ENCODE data around the gene TSLP. TPM values are rescaled to one million over a fixed set of nuclear protein-coding genes. Genes with fewer than 3 reads are reported as not detected.

Gene TSLP
- total RNA-seq, 4 donors from 2014 or later = 0.96 to 3.6 (median 1.7) TPM

DNA sequence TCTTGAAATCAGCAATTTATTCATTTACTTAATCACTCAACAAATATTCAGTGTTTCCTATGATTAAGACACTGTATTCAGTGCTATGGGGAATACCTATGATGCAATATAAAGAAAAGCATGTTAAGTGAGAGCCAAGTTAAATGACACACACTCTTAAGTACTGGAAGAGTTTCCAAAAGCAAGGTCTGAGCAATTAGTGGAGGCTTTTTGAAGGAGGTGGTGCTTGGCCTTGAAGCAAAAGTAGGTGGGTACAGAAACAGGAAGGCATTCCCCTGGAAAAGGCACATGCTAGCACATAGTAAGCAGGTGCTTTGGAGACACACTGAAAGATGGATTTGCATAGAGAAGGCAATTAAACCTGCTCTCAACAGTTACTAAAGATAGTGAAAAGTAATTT is 4.0 kb downstream of the TSLP start:
- H3K36me3 ChIP-seq = peaks cover 0 to 3% of the 10 kb centered on the region in 2 donors
- H3K27me3 ChIP-seq = no peaks in the 10 kb centered on the region
- no peak overlapping the region for H3K4me3 ChIP-seq
- ATAC-seq = peak; percentile 73
- peak; percentile 74 for TF ChIP-seq POLR2AphosphoS5 (IDR thresholded peaks at IDR 0.05)
- TF ChIP-seq, protein P1, sequence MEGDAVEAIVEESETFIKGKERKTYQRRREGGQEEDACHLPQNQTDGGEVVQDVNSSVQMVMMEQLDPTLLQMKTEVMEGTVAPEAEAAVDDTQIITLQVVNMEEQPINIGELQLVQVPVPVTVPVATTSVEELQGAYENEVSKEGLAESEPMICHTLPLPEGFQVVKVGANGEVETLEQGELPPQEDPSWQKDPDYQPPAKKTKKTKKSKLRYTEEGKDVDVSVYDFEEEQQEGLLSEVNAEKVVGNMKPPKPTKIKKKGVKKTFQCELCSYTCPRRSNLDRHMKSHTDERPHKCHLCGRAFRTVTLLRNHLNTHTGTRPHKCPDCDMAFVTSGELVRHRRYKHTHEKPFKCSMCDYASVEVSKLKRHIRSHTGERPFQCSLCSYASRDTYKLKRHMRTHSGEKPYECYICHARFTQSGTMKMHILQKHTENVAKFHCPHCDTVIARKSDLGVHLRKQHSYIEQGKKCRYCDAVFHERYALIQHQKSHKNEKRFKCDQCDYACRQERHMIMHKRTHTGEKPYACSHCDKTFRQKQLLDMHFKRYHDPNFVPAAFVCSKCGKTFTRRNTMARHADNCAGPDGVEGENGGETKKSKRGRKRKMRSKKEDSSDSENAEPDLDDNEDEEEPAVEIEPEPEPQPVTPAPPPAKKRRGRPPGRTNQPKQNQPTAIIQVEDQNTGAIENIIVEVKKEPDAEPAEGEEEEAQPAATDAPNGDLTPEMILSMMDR (IDR thresholded peaks at IDR 0.05) = no peak
- no peak overlapping the region for H3K27ac ChIP-seq
- no peaks in the 10 kb centered on the region for H3K9me3 ChIP-seq
- H3K4me1 ChIP-seq = peaks cover 0 to 40% (median 0%) of the 10 kb centered on the region in 3 donors

DNA sequence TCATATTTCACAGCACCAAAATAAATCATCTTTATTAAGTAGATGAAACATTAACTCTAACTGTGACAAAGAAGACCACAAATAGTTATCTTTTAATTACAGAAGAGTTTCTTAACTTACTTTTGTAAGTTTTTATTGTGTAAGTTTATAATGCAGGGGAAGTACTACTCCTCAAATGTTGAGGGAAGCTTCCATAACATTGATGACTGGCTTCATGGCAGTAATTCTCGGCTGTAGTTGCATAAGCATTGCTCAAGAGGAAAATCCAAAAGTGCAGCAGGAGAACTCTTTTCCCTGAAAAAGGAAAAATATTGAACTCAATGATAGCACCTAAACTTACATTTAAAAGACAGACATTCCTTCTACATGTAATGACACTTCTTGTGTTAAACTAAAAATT is 4.6 kb downstream of the TSLP start:
- Histone ChIP-seq H3K27me3 (no peaks in the 10 kb centered on the region), H3K4me3 (no peak overlapping the region), H3K4me1 (peaks cover 0 to 34% (median 0%) of the 10 kb centered on the region in 3 donors), H3K9me3 (no peaks in the 10 kb centered on the region), H3K36me3 (peaks cover 0 to 3% of the 10 kb centered on the region in 2 donors), H3K27ac (no peak overlapping the region)
- TF ChIP-seq, protein P1 (IDR thresholded peaks at IDR 0.05) = no peak
- TF ChIP-seq EP300 (IDR thresholded peaks at IDR 0.05) (no peak), POLR2A (IDR thresholded peaks at IDR 0.05) (no peak), POLR2AphosphoS5 (IDR thresholded peaks at IDR 0.05) (no peak)
- WGBS, 2 donors (ENCODE audit: low coverage in 1 of 2) = 17 to 50% methylated on average over 1 of the region's 1 CpG
- ATAC-seq = no peak

- no peak for TF ChIP-seq POLR2A (IDR thresholded peaks at IDR 0.05)
- TF ChIP-seq, protein P1 (IDR thresholded peaks at IDR 0.05) = no peak
- TF ChIP-seq EP300 (IDR thresholded peaks at IDR 0.05) = no peak
- TF ChIP-seq POLR2AphosphoS5 (IDR thresholded peaks at IDR 0.05) = no peak
- Histone ChIP-seq H3K4me3 (no peak overlapping the region), H3K36me3 (peaks cover 0 to 3% of the 10 kb centered on the region in 2 donors), H3K4me1 (peaks cover 0 to 28% (median 0%) of the 10 kb centered on the region in 3 donors), H3K9me3 (no peaks in the 10 kb centered on the region), H3K27me3 (no peaks in the 10 kb centered on the region), H3K27ac (no peak overlapping the region)
- ATAC-seq = no peak
- WGBS, 2 donors (ENCODE audit: low coverage in 1 of 2) = 76 to 81% methylated on average over 2 of the region's 2 CpGs
Observed at GRCh38 chr5:111077678-111078077, 6.2 kb downstream of the TSLP start.

DNA sequence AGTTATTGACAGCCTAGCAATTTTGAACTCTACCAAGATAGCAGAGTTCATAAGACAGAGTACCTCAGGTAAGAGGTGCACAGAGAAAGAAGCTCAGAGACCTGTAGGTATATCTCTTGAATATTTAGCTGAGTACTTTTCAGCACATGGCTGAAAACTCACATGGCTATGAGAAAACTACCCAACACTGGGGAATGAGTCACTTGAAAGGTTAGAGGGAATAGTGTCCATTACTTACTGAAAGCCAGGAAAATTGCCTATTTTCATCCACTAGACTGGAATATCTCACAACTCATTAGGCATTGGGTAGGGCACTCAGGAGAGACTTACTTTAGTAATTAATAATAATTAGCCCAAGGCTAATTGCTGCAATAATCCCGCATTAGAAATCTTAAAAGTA is 8.3 kb downstream of the TSLP start:
- H3K36me3 ChIP-seq = peaks cover 0 to 3% of the 10 kb centered on the region in 2 donors
- H3K27me3 ChIP-seq = no peaks in the 10 kb centered on the region
- no peak overlapping the region for H3K27ac ChIP-seq
- H3K9me3 ChIP-seq = no peaks in the 10 kb centered on the region
- ATAC-seq = no peak
- no peak overlapping the region for H3K4me3 ChIP-seq
- TF ChIP-seq EP300 (IDR thresholded peaks at IDR 0.05) = no peak
- TF ChIP-seq, protein P1 (IDR thresholded peaks at IDR 0.05) = no peak
- TF ChIP-seq POLR2A (IDR thresholded peaks at IDR 0.05) = no peak
- no peak for TF ChIP-seq POLR2AphosphoS5 (IDR thresholded peaks at IDR 0.05)
- H3K4me1 ChIP-seq = peaks cover 0 to 11% (median 0%) of the 10 kb centered on the region in 3 donors
- 71 to 100% methylated on average over 1 of the region's 1 CpG for WGBS, 2 donors (ENCODE audit: low coverage in 1 of 2)

DNA sequence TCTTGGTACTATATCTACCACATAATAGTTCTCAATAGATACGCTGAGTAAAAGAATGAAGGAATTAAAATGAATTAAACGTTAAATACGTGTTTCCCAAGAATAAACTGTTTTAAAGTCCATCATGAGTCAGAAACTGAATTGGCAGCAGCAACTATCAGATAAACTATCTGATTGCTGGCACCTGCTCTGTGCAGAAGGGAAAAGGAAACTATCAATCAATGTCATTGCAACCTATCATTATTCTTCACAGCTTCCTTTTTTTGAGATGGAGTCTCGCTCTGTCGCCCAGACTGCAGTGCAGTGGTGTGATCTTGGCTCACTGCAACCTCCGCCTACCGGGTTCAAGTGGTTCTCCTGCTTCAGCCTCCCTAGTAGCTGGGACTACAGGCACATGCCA is 11.8 kb downstream of the TSLP start:
- Histone ChIP-seq H3K9me3 (no peaks in the 10 kb centered on the region), H3K36me3 (no peaks in the 10 kb centered on the region), H3K27me3 (no peaks in the 10 kb centered on the region), H3K4me3 (no peak overlapping the region), H3K4me1 (no peaks in the 10 kb centered on the region), H3K27ac (no peak overlapping the region)
- no peak for ATAC-seq
- TF ChIP-seq POLR2AphosphoS5 (IDR thresholded peaks at IDR 0.05) = no peak
- no peak for TF ChIP-seq EP300 (IDR thresholded peaks at IDR 0.05)
- TF ChIP-seq, protein P1 (IDR thresholded peaks at IDR 0.05) = no peak
- no peak for TF ChIP-seq POLR2A (IDR thresholded peaks at IDR 0.05)
- WGBS, 2 donors (ENCODE audit: low coverage in 1 of 2) = 75 to 81% methylated on average over 7 of the region's 7 CpGs

Measured in gastroesophageal sphincter (tissue), 4 donors.